ENCODE results near the gene LILRB2.
"Not testable (repeated sequence)": the region's sequence is repeated elsewhere in the genome, so short reads cannot be mapped to it uniquely, and the experiment has no call there.

LILRB2 gene

DNA sequence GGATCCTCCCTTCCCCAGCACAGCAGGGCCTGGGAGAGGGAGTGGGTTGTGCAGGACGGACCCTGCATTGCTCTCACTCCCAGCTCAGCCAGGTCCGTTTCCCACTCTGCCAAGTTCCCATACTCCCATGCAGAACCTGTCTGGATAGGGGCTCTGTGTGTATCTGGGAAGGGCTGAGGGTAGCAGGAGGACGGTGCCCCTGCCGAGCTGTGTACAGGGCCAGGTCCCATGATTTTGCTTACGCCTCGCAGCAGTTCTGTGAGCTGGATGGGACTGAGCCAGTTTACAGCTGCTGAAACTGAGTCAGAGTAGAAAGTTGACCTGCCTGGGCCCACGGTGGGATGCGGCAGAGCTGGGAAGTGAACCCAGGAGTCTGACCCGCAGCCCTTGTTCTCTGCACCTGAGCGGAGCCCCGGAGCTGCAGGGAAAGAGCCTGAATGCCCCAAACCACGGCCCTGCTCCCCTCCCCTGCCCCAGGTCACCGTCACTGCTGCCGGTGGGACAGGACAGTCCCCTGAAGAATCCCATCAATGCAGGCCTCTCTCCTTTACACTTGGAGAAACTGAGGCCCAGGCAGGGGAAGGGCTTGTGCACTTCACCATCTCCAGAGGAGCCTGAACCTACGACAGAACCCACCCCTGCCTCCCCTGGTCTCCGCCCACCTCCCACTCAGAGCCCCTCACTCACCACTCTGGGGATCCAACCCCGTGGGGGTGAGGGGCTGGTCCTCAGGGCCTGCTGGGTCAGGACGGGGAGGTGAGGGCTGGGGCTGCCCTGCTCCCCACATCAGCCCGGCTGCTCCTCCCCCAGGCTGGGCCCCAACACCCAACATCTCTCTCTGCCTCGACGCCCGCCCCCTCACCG, 27.3 kb downstream of the LILRB2 start:
- no peak for TF ChIP-seq POLR2AphosphoS5 (IDR thresholded peaks at IDR 0.05; ENCODE audit: borderline replicate concordance, low read depth, low read length)
- no peaks in the 10 kb centered on the region for H3K36me3 ChIP-seq (ENCODE audit: insufficient read depth, low read length)
- H3K27ac ChIP-seq, result no peak overlapping the region
- H3K9ac ChIP-seq (ENCODE audit: insufficient read length), result no peak overlapping the region
- H3K9me3 ChIP-seq (ENCODE audit: low read depth, low read length), result no peaks in the 10 kb centered on the region
- no peak overlapping the region for H3K4me3 ChIP-seq
- DNase-seq (ENCODE audit: low read depth, low spot score), result no peak

DNA sequence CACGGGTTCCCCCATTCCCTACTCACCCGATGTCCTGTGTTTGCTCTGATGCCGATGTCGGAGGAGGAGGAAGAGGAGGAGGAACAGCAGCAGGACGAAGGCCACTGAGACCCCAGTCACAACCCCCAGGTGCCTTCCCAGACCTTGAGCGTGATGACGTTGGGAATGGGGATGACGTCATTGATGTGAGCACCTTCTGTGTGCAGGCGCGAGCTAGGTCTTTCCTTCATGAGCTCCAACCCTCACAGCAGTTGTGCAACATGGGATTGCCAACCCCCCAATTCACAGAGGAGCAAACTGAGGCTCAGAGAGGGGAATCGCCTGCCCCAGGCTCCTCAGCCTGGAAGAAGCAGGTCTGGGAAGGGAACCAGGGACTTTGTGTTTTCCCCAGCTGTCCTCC, 28.1 kb downstream of the LILRB2 start:
- DNase-seq (ENCODE audit: low read depth, low spot score), result no peak
- Histone ChIP-seq H3K9ac (ENCODE audit: insufficient read length) (no peak overlapping the region), H3K4me3 (no peak overlapping the region), H3K36me3 (ENCODE audit: insufficient read depth, low read length) (no peaks in the 10 kb centered on the region), H3K27ac (no peak overlapping the region), H3K9me3 (ENCODE audit: low read depth, low read length) (no peaks in the 10 kb centered on the region)
- TF ChIP-seq EZH2 (IDR thresholded peaks at IDR 0.05) (no peak), FOXP2 (optimal IDR thresholded peaks at IDR 0.05; ENCODE audit: control extremely low read depth, extremely low read length, insufficient read depth) (no peak), POLR2AphosphoS5 (IDR thresholded peaks at IDR 0.05; ENCODE audit: borderline replicate concordance, low read depth, low read length) (no peak)

GRCh38 chr19:54252243-54252642, 28.7 kb downstream of the LILRB2 start:
- Histone ChIP-seq H3K9me3 (ENCODE audit: low read depth, low read length) (no peaks in the 10 kb centered on the region), H3K9ac (ENCODE audit: insufficient read length) (no peak overlapping the region), H3K36me3 (ENCODE audit: insufficient read depth, low read length) (no peaks in the 10 kb centered on the region), H3K27ac (no peak overlapping the region), H3K4me3 (no peak overlapping the region)
- TF ChIP-seq POLR2AphosphoS5 (IDR thresholded peaks at IDR 0.05; ENCODE audit: borderline replicate concordance, low read depth, low read length) (no peak), EZH2 (IDR thresholded peaks at IDR 0.05) (no peak), FOXP2 (optimal IDR thresholded peaks at IDR 0.05; ENCODE audit: control extremely low read depth, extremely low read length, insufficient read depth) (no peak)
- no peak for DNase-seq (ENCODE audit: low read depth, low spot score)

DNA sequence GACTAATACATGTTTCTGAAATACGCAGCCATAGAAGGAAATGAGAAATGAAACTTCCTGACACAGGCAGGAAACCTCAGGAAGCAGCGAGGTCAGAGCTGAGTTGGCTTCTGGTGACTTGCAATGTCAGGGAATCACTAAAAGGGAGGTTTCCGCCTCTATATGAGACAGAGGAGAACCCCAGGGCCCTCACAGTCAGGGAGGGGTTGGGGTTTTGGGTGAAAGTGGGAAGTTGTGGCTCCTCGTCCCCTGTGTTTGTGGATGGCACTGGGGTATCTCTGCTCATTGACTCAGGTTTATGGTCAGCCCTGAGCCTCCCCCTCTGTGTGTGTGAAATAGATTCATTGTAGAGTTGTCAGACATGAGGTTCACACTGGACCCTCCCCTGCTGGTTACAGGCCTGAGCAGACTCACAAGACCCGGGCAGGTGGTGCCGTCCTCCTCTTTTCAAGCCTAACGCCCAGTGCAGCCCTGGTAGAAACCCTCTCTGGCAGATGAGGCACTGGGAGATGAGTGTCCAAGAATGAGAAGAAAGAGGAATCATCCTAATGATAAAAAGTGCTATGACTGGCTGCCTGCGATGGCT, 32.8 kb downstream of the LILRB2 start:
- Histone ChIP-seq H3K4me3 (no peak overlapping the region), H3K27ac (no peak overlapping the region), H3K36me3 (ENCODE audit: insufficient read depth, low read length) (no peaks in the 10 kb centered on the region), H3K9me3 (ENCODE audit: low read depth, low read length) (no peaks in the 10 kb centered on the region), H3K9ac (ENCODE audit: insufficient read length) (no peak overlapping the region)
- no peak for DNase-seq (ENCODE audit: low read depth, low spot score)
- TF ChIP-seq EZH2 (IDR thresholded peaks at IDR 0.05) (no peak), FOXP2 (optimal IDR thresholded peaks at IDR 0.05; ENCODE audit: control extremely low read depth, extremely low read length, insufficient read depth) (no peak), POLR2AphosphoS5 (IDR thresholded peaks at IDR 0.05; ENCODE audit: borderline replicate concordance, low read depth, low read length) (no peak)

DNA sequence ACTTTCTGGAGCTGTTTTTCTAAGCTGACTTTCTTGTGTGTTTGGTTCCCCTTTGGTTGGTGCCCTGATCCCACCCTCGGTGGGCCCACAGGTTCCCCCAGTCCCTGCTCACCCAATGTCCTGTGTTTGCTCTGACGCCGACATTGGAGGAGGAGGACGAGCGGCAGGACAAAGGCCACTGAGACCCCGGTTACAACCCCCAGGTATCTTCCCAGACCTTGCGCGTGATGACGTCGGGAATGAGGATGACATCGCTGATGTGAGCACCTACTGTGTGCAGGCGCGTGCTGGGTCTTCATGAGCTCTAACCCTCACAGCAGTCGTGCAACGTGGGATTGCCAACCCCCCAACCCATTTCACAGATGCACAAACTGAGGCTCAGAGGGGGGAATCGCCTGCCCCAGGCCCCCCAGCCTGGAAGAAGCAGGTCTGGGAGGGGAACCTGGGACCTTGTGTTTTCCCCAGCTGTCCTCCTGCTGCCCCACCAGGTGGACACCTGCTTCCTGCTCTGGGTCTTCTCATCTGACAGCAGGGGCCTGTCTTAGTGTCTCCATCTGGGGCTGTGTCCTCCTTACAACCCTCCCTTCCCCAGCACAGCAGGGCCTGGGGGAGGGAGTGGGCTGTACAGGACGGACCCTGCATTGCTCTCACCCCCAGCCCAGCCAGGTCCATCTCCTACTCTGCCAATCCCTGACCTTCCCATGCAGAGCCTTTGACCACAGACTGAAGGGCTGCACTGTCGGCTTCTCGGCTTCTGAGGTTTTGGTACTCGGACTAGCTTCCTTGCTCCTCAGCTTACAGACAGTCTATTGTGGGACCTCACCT, 33.6 kb downstream of the LILRB2 start:
- Histone ChIP-seq H3K4me3 (no peak overlapping the region), H3K9ac (ENCODE audit: insufficient read length) (no peak overlapping the region), H3K36me3 (ENCODE audit: insufficient read depth, low read length) (no peaks in the 10 kb centered on the region), H3K27ac (no peak overlapping the region), H3K9me3 (ENCODE audit: low read depth, low read length) (no peaks in the 10 kb centered on the region)
- DNase-seq (ENCODE audit: low read depth, low spot score), result no peak
- TF ChIP-seq FOXP2 (optimal IDR thresholded peaks at IDR 0.05; ENCODE audit: control extremely low read depth, extremely low read length, insufficient read depth) (no peak), EZH2 (IDR thresholded peaks at IDR 0.05) (no peak), POLR2AphosphoS5 (IDR thresholded peaks at IDR 0.05; ENCODE audit: borderline replicate concordance, low read depth, low read length) (no peak)

DNA sequence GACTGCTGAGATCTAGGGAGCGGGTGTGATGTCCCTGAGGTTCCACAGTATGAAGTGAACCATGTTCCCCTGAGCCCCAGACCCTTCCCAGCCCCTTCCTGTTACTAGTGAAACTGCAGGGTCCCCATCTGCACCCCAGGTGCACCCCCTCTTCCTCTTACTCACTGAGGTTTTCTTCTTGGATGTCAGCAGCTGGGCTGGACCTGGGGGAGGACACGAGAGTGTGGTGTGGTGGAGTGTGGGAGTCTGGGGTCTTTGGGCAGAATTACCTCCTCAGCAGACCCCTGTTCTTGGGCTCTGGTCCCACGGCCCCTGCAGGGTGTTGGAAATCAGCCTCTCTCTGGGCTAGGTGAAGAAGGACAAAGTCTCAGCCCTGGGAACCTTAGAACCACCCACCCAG, 35.0 kb downstream of the LILRB2 start:
- no peaks in the 10 kb centered on the region for H3K9me3 ChIP-seq (ENCODE audit: low read depth, low read length)
- H3K4me3 ChIP-seq, result no peak overlapping the region
- H3K27ac ChIP-seq, result no peak overlapping the region
- H3K36me3 ChIP-seq (ENCODE audit: insufficient read depth, low read length), result no peaks in the 10 kb centered on the region
- DNase-seq (ENCODE audit: low read depth, low spot score), result no peak
- no peak overlapping the region for H3K9ac ChIP-seq (ENCODE audit: insufficient read length)
- TF ChIP-seq POLR2AphosphoS5 (IDR thresholded peaks at IDR 0.05; ENCODE audit: borderline replicate concordance, low read depth, low read length) (no peak), FOXP2 (optimal IDR thresholded peaks at IDR 0.05; ENCODE audit: control extremely low read depth, extremely low read length, insufficient read depth) (no peak), EZH2 (IDR thresholded peaks at IDR 0.05) (no peak)

- not testable (repeated sequence) for H3K9ac ChIP-seq (ENCODE audit: insufficient read length); DNase-seq (ENCODE audit: low read depth, low spot score); H3K9me3 ChIP-seq (ENCODE audit: low read depth, low read length); H3K27ac ChIP-seq; H3K36me3 ChIP-seq (ENCODE audit: insufficient read depth, low read length); H3K4me3 ChIP-seq
Measured at GRCh38 chr19:54243809-54244208, 37.1 kb downstream of the LILRB2 start.

DNA sequence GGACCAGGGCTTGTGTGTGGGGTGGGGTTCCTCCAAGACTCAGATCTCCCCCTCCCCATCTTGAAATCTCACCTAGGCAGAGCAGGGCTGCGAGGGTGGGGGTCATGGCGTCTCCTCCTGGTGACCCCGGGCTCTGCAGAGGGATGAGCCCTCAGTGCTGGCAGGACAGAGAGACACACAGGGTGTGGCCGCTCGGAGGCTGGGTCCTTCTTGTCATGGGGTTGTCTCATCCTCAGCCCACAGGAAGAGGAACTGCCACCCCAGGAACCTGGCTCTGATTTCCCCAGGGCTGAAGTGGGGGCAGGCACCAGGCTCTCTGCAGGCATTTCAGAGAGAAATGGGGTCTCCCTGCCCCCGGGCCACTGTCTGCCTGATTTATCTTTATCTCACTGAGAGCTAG, 38.3 kb downstream of the LILRB2 start, which contains the start of gene LILRA6:
TSS of gene LILRA6 (minus strand) at position 145 of the 400 bp plus-strand sequence.
- not testable (repeated sequence) for DNase-seq (ENCODE audit: low read depth, low spot score); H3K36me3 ChIP-seq (ENCODE audit: insufficient read depth, low read length); H3K27ac ChIP-seq; H3K9me3 ChIP-seq (ENCODE audit: low read depth, low read length); H3K9ac ChIP-seq (ENCODE audit: insufficient read length); H3K4me3 ChIP-seq

GRCh38 chr19:54242234-54242633, 38.7 kb downstream of the LILRB2 start:
- H3K36me3 ChIP-seq (ENCODE audit: insufficient read depth, low read length); DNase-seq (ENCODE audit: low read depth, low spot score); H3K9ac ChIP-seq (ENCODE audit: insufficient read length); H3K27ac ChIP-seq; H3K4me3 ChIP-seq; H3K9me3 ChIP-seq (ENCODE audit: low read depth, low read length): not testable (repeated sequence)

GRCh38 chr19:54240372-54241336, 40.3 kb downstream of the LILRB2 start:
- DNase-seq (ENCODE audit: low read depth, low spot score); H3K4me3 ChIP-seq; H3K9ac ChIP-seq (ENCODE audit: insufficient read length); H3K36me3 ChIP-seq (ENCODE audit: insufficient read depth, low read length); H3K9me3 ChIP-seq (ENCODE audit: low read depth, low read length); H3K27ac ChIP-seq: not testable (repeated sequence)

DNA sequence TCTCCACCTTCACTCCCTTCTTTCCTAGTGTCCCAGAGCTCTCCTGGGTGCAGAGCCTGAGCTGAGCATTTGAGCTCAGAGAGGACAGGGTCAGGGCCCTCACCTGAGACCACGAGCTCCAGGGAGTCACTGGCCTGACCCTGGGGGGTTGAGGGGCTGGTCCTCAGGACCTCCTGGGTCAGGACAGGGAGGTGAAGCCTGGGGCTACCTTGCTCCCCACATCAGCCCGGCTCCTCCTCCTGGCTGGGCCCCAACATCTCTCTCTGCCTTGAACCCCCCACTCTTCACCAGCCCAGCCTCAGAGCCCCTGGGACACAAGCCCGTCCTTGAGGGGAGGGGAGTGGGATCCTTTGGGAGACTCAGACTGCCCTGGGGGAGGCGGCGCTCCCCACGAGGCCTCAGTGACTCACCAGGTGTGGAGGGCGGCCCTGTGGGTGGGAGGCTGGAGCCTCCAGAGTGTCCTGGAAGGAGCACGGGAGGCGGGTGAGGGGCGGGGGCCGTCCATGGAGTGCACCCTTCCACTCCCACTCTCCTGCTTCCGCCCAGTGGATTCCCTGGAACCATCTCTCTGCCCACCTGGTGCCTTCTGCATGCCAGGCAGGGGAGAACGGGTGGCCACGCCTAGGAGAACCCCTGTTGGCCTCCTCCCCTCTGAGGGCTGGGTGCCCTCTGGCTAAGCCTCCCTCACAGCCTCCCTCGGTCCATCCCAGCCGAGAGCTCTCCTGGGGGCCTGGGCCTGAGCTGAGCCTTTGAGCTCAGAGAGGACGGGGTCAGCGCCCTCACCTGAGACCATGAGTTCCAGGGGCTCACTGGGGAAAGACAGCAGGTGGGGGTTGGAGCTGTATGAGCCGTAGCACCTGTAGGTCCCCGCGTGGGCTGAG, 41.2 kb downstream of the LILRB2 start:
- H3K36me3 ChIP-seq (ENCODE audit: insufficient read depth, low read length); H3K9ac ChIP-seq (ENCODE audit: insufficient read length); H3K9me3 ChIP-seq (ENCODE audit: low read depth, low read length); H3K4me3 ChIP-seq; DNase-seq (ENCODE audit: low read depth, low spot score); H3K27ac ChIP-seq: not testable (repeated sequence)

All from SK-N-MC (cell line).